Measurements from ENCODE around the gene POLE. TPM values are rescaled to one million over a fixed set of nuclear protein-coding genes. Genes with fewer than 3 reads are reported as not detected.
"Not testable (repeated sequence)": the region's sequence is repeated elsewhere in the genome, so short reads cannot be mapped to it uniquely, and the experiment has no call there.

The POLE gene
- total RNA-seq, 1 donor from 2014 or later: 32.9 TPM

DNA sequence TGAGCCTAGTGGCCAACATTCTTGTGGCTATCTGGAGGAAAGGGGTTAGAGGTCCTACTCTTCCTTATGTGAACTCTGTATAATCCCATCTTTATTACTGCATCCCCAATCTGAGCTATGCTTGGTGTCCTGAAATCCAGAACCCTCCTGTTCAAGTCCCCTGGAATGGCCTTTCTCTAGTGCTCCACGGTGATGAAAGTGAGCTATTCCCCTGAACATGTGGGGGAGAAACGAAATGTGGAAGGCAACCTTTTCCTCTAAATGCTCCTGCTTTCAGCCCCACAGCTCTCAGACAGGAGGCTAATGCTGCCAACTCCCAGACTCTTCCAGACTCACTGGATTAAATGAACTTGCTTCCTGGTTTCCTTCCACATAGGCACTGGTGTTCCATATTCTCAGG lies 21.0 kb upstream of the POLE start:
- Histone ChIP-seq H3K27ac (ENCODE audit: low read depth, low read length) (no peak overlapping the region), H3K9ac (ENCODE audit: low read depth in 1 of 3, low read length in 3 of 3) (no peak overlapping the region), H3K9me3 (ENCODE audit: control insufficient read depth in 3 of 3, low read length in 3 of 3) (no peaks in the 10 kb centered on the region), H3K36me3 (ENCODE audit: control insufficient read depth in 3 of 3, insufficient read depth in 3 of 3, low read length in 3 of 3) (peaks cover 8 to 16% (median 9%) of the 10 kb centered on the region in 3 donors), H3K4me1 (ENCODE audit: control insufficient read depth in 3 of 3, insufficient read depth in 3 of 3, low read length in 3 of 3) (peaks cover 10 to 15% (median 11%) of the 10 kb centered on the region in 3 donors), H3K27me3 (ENCODE audit: control insufficient read depth in 3 of 3, insufficient read depth in 3 of 3, low read length in 3 of 3) (no peaks in the 10 kb centered on the region), H3K4me3 (ENCODE audit: low read length in 3 of 3) (no peak overlapping the region)

- Histone ChIP-seq H3K4me3 (ENCODE audit: low read length in 3 of 3) (no peak overlapping the region), H3K4me1 (ENCODE audit: control insufficient read depth in 3 of 3, insufficient read depth in 3 of 3, low read length in 3 of 3) (peaks cover 10 to 15% (median 11%) of the 10 kb centered on the region in 3 donors), H3K36me3 (ENCODE audit: control insufficient read depth in 3 of 3, insufficient read depth in 3 of 3, low read length in 3 of 3) (peaks cover 8 to 16% (median 13%) of the 10 kb centered on the region in 3 donors), H3K27ac (ENCODE audit: low read depth, low read length) (no peak overlapping the region), H3K9ac (ENCODE audit: low read depth in 1 of 3, low read length in 3 of 3) (no peak overlapping the region), H3K9me3 (ENCODE audit: control insufficient read depth in 3 of 3, low read length in 3 of 3) (no peaks in the 10 kb centered on the region), H3K27me3 (ENCODE audit: control insufficient read depth in 3 of 3, insufficient read depth in 3 of 3, low read length in 3 of 3) (no peaks in the 10 kb centered on the region)
Observed at GRCh38 chr12:132707241-132707640, 20.1 kb upstream of the POLE start.

DNA sequence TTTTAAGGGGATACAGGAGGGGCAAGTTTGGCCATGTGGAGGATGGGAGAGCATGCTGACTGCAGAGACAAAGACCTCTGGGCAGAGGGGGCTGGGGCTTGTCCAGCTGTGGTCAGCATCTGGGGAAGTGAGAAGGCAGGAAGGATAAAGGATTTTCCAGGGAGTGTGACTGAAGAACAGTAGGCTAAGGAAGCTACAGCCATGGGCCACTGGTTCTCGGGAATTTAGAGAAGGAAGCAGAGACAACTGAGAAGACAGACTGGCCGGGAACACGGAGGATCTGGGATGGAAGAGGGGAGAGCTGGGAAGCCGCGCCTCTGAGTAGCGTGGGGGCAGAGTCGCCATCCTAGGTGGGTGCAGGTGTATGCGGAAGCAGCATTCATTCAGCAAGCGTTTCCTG lies 16.5 kb upstream of the POLE start:
- H3K4me3 ChIP-seq (ENCODE audit: low read length in 3 of 3): no peak overlapping the region
- no peak overlapping the region for H3K9ac ChIP-seq (ENCODE audit: low read depth in 1 of 3, low read length in 3 of 3)
- H3K9me3 ChIP-seq (ENCODE audit: control insufficient read depth in 3 of 3, low read length in 3 of 3): no peaks in the 10 kb centered on the region
- no peak overlapping the region for H3K27ac ChIP-seq (ENCODE audit: low read depth, low read length)
- H3K4me1 ChIP-seq (ENCODE audit: control insufficient read depth in 3 of 3, insufficient read depth in 3 of 3, low read length in 3 of 3): no peaks in the 10 kb centered on the region
- H3K27me3 ChIP-seq (ENCODE audit: control insufficient read depth in 3 of 3, insufficient read depth in 3 of 3, low read length in 3 of 3): no peaks in the 10 kb centered on the region
- peaks cover 13 to 24% (median 24%) of the 10 kb centered on the region in 3 donors for H3K36me3 ChIP-seq (ENCODE audit: control insufficient read depth in 3 of 3, insufficient read depth in 3 of 3, low read length in 3 of 3)

GRCh38 chr12:132702640-132703039 lies 15.5 kb upstream of the POLE start:
- Histone ChIP-seq H3K4me1 (ENCODE audit: control insufficient read depth in 3 of 3, insufficient read depth in 3 of 3, low read length in 3 of 3) (no peaks in the 10 kb centered on the region), H3K36me3 (ENCODE audit: control insufficient read depth in 3 of 3, insufficient read depth in 3 of 3, low read length in 3 of 3) (peaks cover 16 to 27% (median 27%) of the 10 kb centered on the region in 3 donors), H3K9me3 (ENCODE audit: control insufficient read depth in 3 of 3, low read length in 3 of 3) (no peaks in the 10 kb centered on the region), H3K9ac (ENCODE audit: low read depth in 1 of 3, low read length in 3 of 3) (no peak overlapping the region), H3K4me3 (ENCODE audit: low read length in 3 of 3) (no peak overlapping the region), H3K27ac (ENCODE audit: low read depth, low read length) (no peak overlapping the region), H3K27me3 (ENCODE audit: control insufficient read depth in 3 of 3, insufficient read depth in 3 of 3, low read length in 3 of 3) (no peaks in the 10 kb centered on the region)

DNA sequence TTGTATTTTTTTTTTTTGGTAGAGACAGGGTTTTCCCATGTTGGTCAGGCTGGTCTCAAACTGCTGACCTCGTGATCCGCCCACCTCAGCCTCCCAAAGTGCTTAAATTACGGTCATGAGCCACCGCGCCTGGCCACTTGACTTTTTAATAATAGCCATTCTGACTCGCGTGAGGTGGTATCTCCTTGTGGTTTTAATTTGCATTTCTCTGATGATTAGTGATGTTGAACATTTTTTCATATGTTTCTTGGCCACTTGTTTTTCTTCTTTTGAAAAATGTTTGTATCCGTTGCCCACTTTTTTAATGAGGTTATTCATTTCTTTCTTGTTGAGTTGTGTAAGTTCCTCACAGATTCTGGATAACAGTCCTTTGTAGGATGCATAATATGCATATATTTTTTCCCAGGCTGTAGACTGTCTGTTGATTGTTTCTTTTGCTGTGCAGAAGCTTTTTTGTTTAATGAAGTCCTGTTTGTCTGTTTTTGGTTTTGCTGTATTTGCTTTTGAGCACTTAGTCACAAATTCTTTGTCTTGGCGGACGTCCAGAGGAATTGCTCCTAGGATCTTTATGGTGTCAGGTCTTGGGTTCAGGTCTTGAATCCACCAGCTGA lies 13.2 kb upstream of the POLE start:
- Histone ChIP-seq H3K27ac (ENCODE audit: low read depth, low read length) (no peak overlapping the region), H3K9me3 (ENCODE audit: control insufficient read depth in 3 of 3, low read length in 3 of 3) (no peaks in the 10 kb centered on the region), H3K4me3 (ENCODE audit: low read length in 3 of 3) (no peak overlapping the region), H3K4me1 (ENCODE audit: control insufficient read depth in 3 of 3, insufficient read depth in 3 of 3, low read length in 3 of 3) (no peaks in the 10 kb centered on the region), H3K9ac (ENCODE audit: low read depth in 1 of 3, low read length in 3 of 3) (no peak overlapping the region), H3K27me3 (ENCODE audit: control insufficient read depth in 3 of 3, insufficient read depth in 3 of 3, low read length in 3 of 3) (no peaks in the 10 kb centered on the region), H3K36me3 (ENCODE audit: control insufficient read depth in 3 of 3, insufficient read depth in 3 of 3, low read length in 3 of 3) (peaks cover 27 to 36% (median 35%) of the 10 kb centered on the region in 3 donors)

GRCh38 chr12:132698341-132698740 lies 11.2 kb upstream of the POLE start:
- Histone ChIP-seq H3K27ac (ENCODE audit: low read depth, low read length) (no peak overlapping the region), H3K9ac (ENCODE audit: low read depth in 1 of 3, low read length in 3 of 3) (no peak overlapping the region), H3K4me3 (ENCODE audit: low read length in 3 of 3) (no peak overlapping the region), H3K27me3 (ENCODE audit: control insufficient read depth in 3 of 3, insufficient read depth in 3 of 3, low read length in 3 of 3) (no peaks in the 10 kb centered on the region), H3K4me1 (ENCODE audit: control insufficient read depth in 3 of 3, insufficient read depth in 3 of 3, low read length in 3 of 3) (no peaks in the 10 kb centered on the region), H3K9me3 (ENCODE audit: control insufficient read depth in 3 of 3, low read length in 3 of 3) (no peaks in the 10 kb centered on the region), H3K36me3 (ENCODE audit: control insufficient read depth in 3 of 3, insufficient read depth in 3 of 3, low read length in 3 of 3) (peaks cover 19 to 26% (median 24%) of the 10 kb centered on the region in 3 donors)

- H3K27ac ChIP-seq (ENCODE audit: low read depth, low read length): no peak overlapping the region
- H3K36me3 ChIP-seq (ENCODE audit: control insufficient read depth in 3 of 3, insufficient read depth in 3 of 3, low read length in 3 of 3): peaks cover 16 to 22% (median 17%) of the 10 kb centered on the region in 3 donors
- H3K27me3 ChIP-seq (ENCODE audit: control insufficient read depth in 3 of 3, insufficient read depth in 3 of 3, low read length in 3 of 3): no peaks in the 10 kb centered on the region
- no peak overlapping the region for H3K4me3 ChIP-seq (ENCODE audit: low read length in 3 of 3)
- H3K4me1 ChIP-seq (ENCODE audit: control insufficient read depth in 3 of 3, insufficient read depth in 3 of 3, low read length in 3 of 3): no peaks in the 10 kb centered on the region
- peak overlapping the region in 1 of 3 donors; percentile 21 for H3K9ac ChIP-seq (ENCODE audit: low read depth in 1 of 3, low read length in 3 of 3)
- no peaks in the 10 kb centered on the region for H3K9me3 ChIP-seq (ENCODE audit: control insufficient read depth in 3 of 3, low read length in 3 of 3)
Observed at GRCh38 chr12:132695431-132695830, 8.3 kb upstream of the POLE start.

GRCh38 chr12:132694888-132695287 lies 7.7 kb upstream of the POLE start:
- peak overlapping the region in 1 of 3 donors; percentile 21 for H3K9ac ChIP-seq (ENCODE audit: low read depth in 1 of 3, low read length in 3 of 3)
- H3K27me3 ChIP-seq (ENCODE audit: control insufficient read depth in 3 of 3, insufficient read depth in 3 of 3, low read length in 3 of 3); H3K27ac ChIP-seq (ENCODE audit: low read depth, low read length); H3K9me3 ChIP-seq (ENCODE audit: control insufficient read depth in 3 of 3, low read length in 3 of 3); H3K4me3 ChIP-seq (ENCODE audit: low read length in 3 of 3); H3K4me1 ChIP-seq (ENCODE audit: control insufficient read depth in 3 of 3, insufficient read depth in 3 of 3, low read length in 3 of 3): not testable (repeated sequence)
- peaks cover 17 to 22% (median 18%) of the 10 kb centered on the region in 3 donors for H3K36me3 ChIP-seq (ENCODE audit: control insufficient read depth in 3 of 3, insufficient read depth in 3 of 3, low read length in 3 of 3)

DNA sequence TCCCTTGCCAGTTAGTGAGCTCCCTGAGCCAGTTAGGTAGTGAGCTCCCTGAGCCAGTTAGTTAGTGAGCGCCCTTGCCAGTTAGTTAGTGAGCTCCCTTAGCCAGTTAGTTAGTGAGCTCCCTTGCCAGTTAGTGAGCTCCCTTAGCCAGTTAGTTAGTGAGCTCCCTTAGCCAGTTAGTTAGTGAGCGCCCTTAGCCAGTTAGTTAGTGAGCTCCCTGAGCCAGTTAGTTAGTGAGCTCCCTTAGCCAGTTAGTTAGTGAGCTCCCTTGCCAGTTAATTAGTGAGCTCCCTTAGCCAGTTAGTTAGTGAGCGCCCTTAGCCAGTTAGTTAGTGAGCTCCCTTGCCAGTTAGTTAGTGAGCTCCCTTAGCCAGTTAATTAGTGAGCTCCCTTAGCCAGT lies 4.9 kb upstream of the POLE start:
- H3K9ac ChIP-seq (ENCODE audit: low read depth in 1 of 3, low read length in 3 of 3); H3K27me3 ChIP-seq (ENCODE audit: control insufficient read depth in 3 of 3, insufficient read depth in 3 of 3, low read length in 3 of 3); H3K9me3 ChIP-seq (ENCODE audit: control insufficient read depth in 3 of 3, low read length in 3 of 3); H3K27ac ChIP-seq (ENCODE audit: low read depth, low read length); H3K4me3 ChIP-seq (ENCODE audit: low read length in 3 of 3); H3K4me1 ChIP-seq (ENCODE audit: control insufficient read depth in 3 of 3, insufficient read depth in 3 of 3, low read length in 3 of 3): not testable (repeated sequence)
- peaks cover 9 to 15% (median 11%) of the 10 kb centered on the region in 3 donors for H3K36me3 ChIP-seq (ENCODE audit: control insufficient read depth in 3 of 3, insufficient read depth in 3 of 3, low read length in 3 of 3)

- no peak overlapping the region for H3K4me3 ChIP-seq (ENCODE audit: low read length in 3 of 3)
- H3K27me3 ChIP-seq (ENCODE audit: control insufficient read depth in 3 of 3, insufficient read depth in 3 of 3, low read length in 3 of 3): no peaks in the 10 kb centered on the region
- no peaks in the 10 kb centered on the region for H3K9me3 ChIP-seq (ENCODE audit: control insufficient read depth in 3 of 3, low read length in 3 of 3)
- H3K36me3 ChIP-seq (ENCODE audit: control insufficient read depth in 3 of 3, insufficient read depth in 3 of 3, low read length in 3 of 3): peaks cover under 1 to 5% (median 2%) of the 10 kb centered on the region in 3 donors
- no peak overlapping the region for H3K27ac ChIP-seq (ENCODE audit: low read depth, low read length)
- H3K4me1 ChIP-seq (ENCODE audit: control insufficient read depth in 3 of 3, insufficient read depth in 3 of 3, low read length in 3 of 3): peaks cover 5 to 12% (median 8%) of the 10 kb centered on the region in 3 donors
- no peak overlapping the region for H3K9ac ChIP-seq (ENCODE audit: low read depth in 1 of 3, low read length in 3 of 3)
Observed at GRCh38 chr12:132690112-132690511, 3.0 kb upstream of the POLE start.

Data from skeletal muscle tissue (tissue), 4 donors.